HCT116 (cell line): ENCODE data around the gene CA12. TPM values are rescaled to one million over a fixed set of nuclear protein-coding genes. Genes with fewer than 3 reads are reported as not detected.

Experiments used
- ATAC-seq: fragments of 200-7000 bp; cut with Tn5 transposase; 2 replicates; pipeline ENCODE4 v1.9.1; 2020; ENCODE audit warnings: mild to moderate bottlenecking, moderate library complexity
- BruUV-seq: library from RNA; stranded (reverse); fragments of 400-500 nt; replicated peaks from 2 replicates; lab custom pipeline; 2021; lab: Mats Ljungman, UMichigan
- CTCF ChIA-PET: fragments of 300-600 bp; sonication (Branson Sonifier 250); formaldehyde crosslinking; loops from one replicate; lab custom pipeline; 2021; ENCODE audit warnings: antibody characterized with exemption; lab: Charles Lee
- POLR2A ChIA-PET: fragments of 300-600, 350-600 bp; sonication (Branson Sonifier 250); formaldehyde crosslinking; loops from one replicate; lab custom pipeline; 2021; ENCODE audit warnings: antibody characterized with exemption; lab: Charles Lee
- RAD21 ChIA-PET, 2 experiments: fragments of 300-600 bp; sonication (Branson Sonifier 250); formaldehyde crosslinking; loops; one replicate each; lab custom pipeline; 2023; ENCODE audit warnings: low total read pairs in 2 of 2; ENCODE audit not compliant: uncharacterized antibody in 2 of 2, unreplicated experiment in 2 of 2, low non-redundant PET in 1 of 2; lab: Charles Lee
- DNase-seq: peaks from one replicate; pipeline ENCODE4 v3.0.0-alpha.2; 2010; ENCODE audit warnings: low read depth, low spot score
- H2AFZ ChIP-seq: fragments of 200-600 bp; shearing (Covaris generic), sonication (generic); 2 replicates; pipeline ENCODE4 v1.6.1; 2017; ENCODE audit warnings: low read depth, mixed run types, mixed read lengths, antibody characterized with exemption, low read length; ENCODE audit not compliant: poor library complexity, severe bottlenecking
- H3K27ac ChIP-seq: 2 replicates; pipeline ENCODE4 v1.5.1; 2012; ENCODE audit warnings: low read depth, low read length
- H3K27me3 ChIP-seq: fragments of 200-600 bp; sonication (generic); 2 replicates; pipeline ENCODE4 v1.6.1; 2016; ENCODE audit warnings: mixed run types, low read length, mixed read lengths; ENCODE audit not compliant: insufficient read depth
- H3K36me3 ChIP-seq, 2 experiments: fragments of 200-500 bp in 1 of 2; fragments of 200-600 bp in 1 of 2; sonication (Bioruptor generic) in 1 of 2; sonication (generic) in 1 of 2; 2 replicates each; pipeline versions ENCODE4 v1.5.1 to v1.6.1; 2014 to 2016; ENCODE audit warnings: low read length in 2 of 2, inconsistent platforms in 1 of 2, mixed read lengths in 1 of 2, mixed run types in 1 of 2; ENCODE audit not compliant: insufficient read depth in 2 of 2, control insufficient read depth in 1 of 2
- H3K4me1 ChIP-seq, 2 experiments: fragments of 200-600 bp in 1 of 2; sonication (generic) in 1 of 2; 2 replicates each; pipeline versions ENCODE4 v1.5.1 to v1.6.1; 2012 to 2017; ENCODE audit warnings: low read length in 2 of 2, inconsistent platforms in 1 of 2, mild to moderate bottlenecking in 1 of 2, mixed read lengths in 1 of 2, mixed run types in 1 of 2, moderate library complexity in 1 of 2; ENCODE audit not compliant: insufficient read depth in 2 of 2, control insufficient read depth in 1 of 2
- H3K4me2 ChIP-seq: fragments of 200-600 bp; sonication (generic); 2 replicates; pipeline ENCODE4 v1.6.1; 2017; ENCODE audit warnings: mixed run types, low read length, mixed read lengths
- H3K4me3 ChIP-seq, 2 experiments: fragments of 200-600 bp in 1 of 2; sonication (generic) in 1 of 2; replicated peaks in 1 of 2; 2 replicates each; pipeline ENCODE4 v1.5.1; 2011 to 2016; ENCODE audit warnings: low read length in 2 of 2, control low read depth in 1 of 2, low read depth in 1 of 2, mild to moderate bottlenecking in 1 of 2, mixed read lengths in 1 of 2, mixed run types in 1 of 2
- H3K79me2 ChIP-seq: fragments of 200-600 bp; sonication (generic); 2 replicates; pipeline ENCODE4 v1.6.1; 2017; ENCODE audit warnings: mild to moderate bottlenecking, mixed run types, low read length, moderate library complexity, mixed read lengths; ENCODE audit not compliant: insufficient read depth
- H3K9ac ChIP-seq: fragments of 200-600 bp; sonication (generic); 2 replicates; pipeline ENCODE4 v1.6.1; 2016; ENCODE audit warnings: low read length, mixed read lengths
- H3K9me2 ChIP-seq: fragments of 200-600 bp; sonication (generic), shearing (Covaris generic); 2 replicates; pipeline ENCODE4 v1.6.1; 2017; ENCODE audit warnings: mixed run types, mild to moderate bottlenecking, moderate library complexity; ENCODE audit not compliant: insufficient read depth
- H3K9me3 ChIP-seq, 2 experiments: fragments of 200-500 bp in 1 of 2; fragments of 200-600 bp in 1 of 2; sonication (Bioruptor generic) in 1 of 2; sonication (generic) in 1 of 2; 2 replicates each; pipeline ENCODE4 v1.6.1; 2014 to 2017; ENCODE audit warnings: low read length in 2 of 2, mixed read lengths in 2 of 2, inconsistent platforms in 1 of 2, low read depth in 1 of 2, mild to moderate bottlenecking in 1 of 2, mixed run types in 1 of 2, moderate library complexity in 1 of 2; ENCODE audit not compliant: control insufficient read depth in 1 of 2, insufficient read depth in 1 of 2
- H4K20me1 ChIP-seq: fragments of 200-600 bp; sonication (generic), shearing (Covaris generic); 2 replicates; pipeline ENCODE4 v1.6.1; 2017; ENCODE audit warnings: mixed run types, mild to moderate bottlenecking, moderate library complexity; ENCODE audit not compliant: insufficient read depth
- CEBPB ChIP-seq: IDR thresholded peaks from 2 replicates; pipeline ENCODE4 v1.6.1; 2012; ENCODE audit warnings: low read depth
- EGR1 ChIP-seq: IDR thresholded peaks from 2 replicates; pipeline ENCODE4 v1.6.1; 2012; ENCODE audit warnings: low read depth
- ELF1 ChIP-seq: IDR thresholded peaks from 2 replicates; pipeline ENCODE4 v1.6.1; 2012; ENCODE audit warnings: low read depth, borderline replicate concordance
- EZH2 ChIP-seq: fragments of 200-600 bp; sonication (generic); IDR thresholded peaks from 2 replicates; pipeline ENCODE4 v1.6.1; 2017; ENCODE audit warnings: antibody characterized with exemption, mixed run types
- EZH2phosphoT487 ChIP-seq: fragments of 200-600 bp; IDR thresholded peaks from 2 replicates; pipeline ENCODE4 v1.6.1; 2018; ENCODE audit warnings: antibody characterized with exemption, borderline replicate concordance
- FOSL1 ChIP-seq: IDR thresholded peaks from 2 replicates; pipeline ENCODE4 v1.6.1; 2012; ENCODE audit warnings: low read depth
- JUND ChIP-seq: IDR thresholded peaks from 2 replicates; pipeline ENCODE4 v1.6.1; 2012
- RAD21 ChIP-seq: IDR thresholded peaks from 2 replicates; pipeline ENCODE4 v1.6.1; 2012; ENCODE audit warnings: low read depth, mild to moderate bottlenecking
- SIN3A ChIP-seq: IDR thresholded peaks from 2 replicates; pipeline ENCODE4 v1.6.1; 2012; ENCODE audit warnings: low read depth
- SP1 ChIP-seq: IDR thresholded peaks from 2 replicates; pipeline ENCODE4 v1.6.1; 2012; ENCODE audit warnings: low read depth
- SRF ChIP-seq: IDR thresholded peaks from 2 replicates; pipeline ENCODE4 v1.6.1; 2012; ENCODE audit warnings: low read depth
- ZNF274 ChIP-seq: fragments of 200-500 bp; sonication (Bioruptor generic); IDR thresholded peaks from 2 replicates; pipeline ENCODE4 v1.6.1; 2014; ENCODE audit warnings: mild to moderate bottlenecking, low read depth, low read length, inconsistent platforms
- intact Hi-C: fragments of 100-400 bp; cut with micrococcal nuclease; formaldehyde crosslinking; loops from 2 replicates; pipeline ENCODE4 v1.10.0; 2022
- total RNA-seq: library from RNA; stranded (reverse); gene quantifications from one replicate; pipeline ENCODE4 v1.2.1, GENCODE V29; 2021; ENCODE audit not compliant: unreplicated experiment
- TF ChIP-seq, protein P1 (sequence below): IDR thresholded peaks from 2 replicates; pipeline ENCODE4 v1.6.1; 2012
- TF ChIP-seq, protein P2 (sequence below): IDR thresholded peaks from 2 replicates; pipeline ENCODE4 v1.6.1; 2012; ENCODE audit warnings: low read depth
- TF ChIP-seq, protein P3 (sequence below): IDR thresholded peaks from 2 replicates; pipeline ENCODE4 v1.6.1; 2011; ENCODE audit warnings: mild to moderate bottlenecking, low read length, moderate library complexity; ENCODE audit not compliant: insufficient replicate concordance; ENCODE audit errors: extremely low read depth

CA12 gene
- total RNA-seq, 1 experiment from 2014 or later = 1.8 TPM

DNA sequence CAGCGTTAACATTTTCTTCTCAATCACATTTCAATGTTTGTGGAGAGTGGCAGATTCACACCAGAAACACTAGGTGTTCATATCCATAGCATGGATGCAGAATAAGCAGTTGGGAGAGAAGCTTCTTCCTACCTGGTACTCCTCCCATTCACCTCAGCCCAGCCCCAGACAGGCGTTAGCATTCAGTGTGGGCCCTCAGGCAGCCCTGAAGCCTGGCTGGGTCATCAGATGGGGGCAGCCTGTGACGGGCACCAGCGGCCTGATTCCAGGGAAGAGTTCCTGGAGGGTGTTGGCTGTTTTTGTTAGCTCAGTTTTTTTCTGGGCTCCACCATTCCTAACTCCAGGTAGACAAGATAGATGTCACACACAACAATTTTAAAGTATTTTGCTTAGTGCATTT, 73.2 kb downstream of the CA12 start:
- POLR2A ChIA-PET = no interaction called here
- Histone ChIP-seq H4K20me1 (no peaks in the 10 kb centered on the region), H2AFZ (no peak overlapping the region), H3K27ac (no peak overlapping the region), H3K79me2 (no peaks in the 10 kb centered on the region), H3K4me3 (no peak overlapping the region), H3K9me2 (no peaks in the 10 kb centered on the region), H3K27me3 (no peaks in the 10 kb centered on the region), H3K9me3 (no peaks in the 10 kb centered on the region), H3K4me2 (no peak overlapping the region), H3K9ac (no peak overlapping the region), H3K4me1 (no peaks in the 10 kb centered on the region), H3K36me3 (no peaks in the 10 kb centered on the region)
- BruUV-seq = no TSS peak
- TF ChIP-seq ZNF274 = no peak
- no peak for TF ChIP-seq SRF
- TF ChIP-seq EZH2phosphoT487 = no peak
- TF ChIP-seq, protein P1, sequence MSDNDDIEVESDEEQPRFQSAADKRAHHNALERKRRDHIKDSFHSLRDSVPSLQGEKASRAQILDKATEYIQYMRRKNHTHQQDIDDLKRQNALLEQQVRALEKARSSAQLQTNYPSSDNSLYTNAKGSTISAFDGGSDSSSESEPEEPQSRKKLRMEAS = no peak
- no peak for TF ChIP-seq EGR1
- TF ChIP-seq, protein P2, sequence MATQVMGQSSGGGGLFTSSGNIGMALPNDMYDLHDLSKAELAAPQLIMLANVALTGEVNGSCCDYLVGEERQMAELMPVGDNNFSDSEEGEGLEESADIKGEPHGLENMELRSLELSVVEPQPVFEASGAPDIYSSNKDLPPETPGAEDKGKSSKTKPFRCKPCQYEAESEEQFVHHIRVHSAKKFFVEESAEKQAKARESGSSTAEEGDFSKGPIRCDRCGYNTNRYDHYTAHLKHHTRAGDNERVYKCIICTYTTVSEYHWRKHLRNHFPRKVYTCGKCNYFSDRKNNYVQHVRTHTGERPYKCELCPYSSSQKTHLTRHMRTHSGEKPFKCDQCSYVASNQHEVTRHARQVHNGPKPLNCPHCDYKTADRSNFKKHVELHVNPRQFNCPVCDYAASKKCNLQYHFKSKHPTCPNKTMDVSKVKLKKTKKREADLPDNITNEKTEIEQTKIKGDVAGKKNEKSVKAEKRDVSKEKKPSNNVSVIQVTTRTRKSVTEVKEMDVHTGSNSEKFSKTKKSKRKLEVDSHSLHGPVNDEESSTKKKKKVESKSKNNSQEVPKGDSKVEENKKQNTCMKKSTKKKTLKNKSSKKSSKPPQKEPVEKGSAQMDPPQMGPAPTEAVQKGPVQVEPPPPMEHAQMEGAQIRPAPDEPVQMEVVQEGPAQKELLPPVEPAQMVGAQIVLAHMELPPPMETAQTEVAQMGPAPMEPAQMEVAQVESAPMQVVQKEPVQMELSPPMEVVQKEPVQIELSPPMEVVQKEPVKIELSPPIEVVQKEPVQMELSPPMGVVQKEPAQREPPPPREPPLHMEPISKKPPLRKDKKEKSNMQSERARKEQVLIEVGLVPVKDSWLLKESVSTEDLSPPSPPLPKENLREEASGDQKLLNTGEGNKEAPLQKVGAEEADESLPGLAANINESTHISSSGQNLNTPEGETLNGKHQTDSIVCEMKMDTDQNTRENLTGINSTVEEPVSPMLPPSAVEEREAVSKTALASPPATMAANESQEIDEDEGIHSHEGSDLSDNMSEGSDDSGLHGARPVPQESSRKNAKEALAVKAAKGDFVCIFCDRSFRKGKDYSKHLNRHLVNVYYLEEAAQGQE = no peak
- no peak for TF ChIP-seq CEBPB
- TF ChIP-seq SP1 = no peak
- no peak for TF ChIP-seq JUND
- no peak for TF ChIP-seq RAD21
- TF ChIP-seq ELF1 = no peak
- TF ChIP-seq, protein P3, sequence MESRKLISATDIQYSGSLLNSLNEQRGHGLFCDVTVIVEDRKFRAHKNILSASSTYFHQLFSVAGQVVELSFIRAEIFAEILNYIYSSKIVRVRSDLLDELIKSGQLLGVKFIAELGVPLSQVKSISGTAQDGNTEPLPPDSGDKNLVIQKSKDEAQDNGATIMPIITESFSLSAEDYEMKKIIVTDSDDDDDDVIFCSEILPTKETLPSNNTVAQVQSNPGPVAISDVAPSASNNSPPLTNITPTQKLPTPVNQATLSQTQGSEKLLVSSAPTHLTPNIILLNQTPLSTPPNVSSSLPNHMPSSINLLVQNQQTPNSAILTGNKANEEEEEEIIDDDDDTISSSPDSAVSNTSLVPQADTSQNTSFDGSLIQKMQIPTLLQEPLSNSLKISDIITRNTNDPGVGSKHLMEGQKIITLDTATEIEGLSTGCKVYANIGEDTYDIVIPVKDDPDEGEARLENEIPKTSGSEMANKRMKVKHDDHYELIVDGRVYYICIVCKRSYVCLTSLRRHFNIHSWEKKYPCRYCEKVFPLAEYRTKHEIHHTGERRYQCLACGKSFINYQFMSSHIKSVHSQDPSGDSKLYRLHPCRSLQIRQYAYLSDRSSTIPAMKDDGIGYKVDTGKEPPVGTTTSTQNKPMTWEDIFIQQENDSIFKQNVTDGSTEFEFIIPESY = no peak
- no peak for TF ChIP-seq EZH2
- TF ChIP-seq FOSL1 = no peak
- no peak for TF ChIP-seq SIN3A
- RAD21 ChIA-PET = no interaction called here
- intact Hi-C loops = no loop called here
- CTCF ChIA-PET = no interaction called here
- ATAC-seq (no peak), DNase-seq (no peak)
